Mesendoderm (in vitro differentiated cells): ENCODE data around the gene KRTAP10-7.
A peak's percentile ranks its signal among the peaks of the same experiment; 100 is the strongest.
"Not testable (repeated sequence)": the region's sequence is repeated elsewhere in the genome, so short reads cannot be mapped to it uniquely, and the experiment has no call there.

Experiments used
- DNase-seq: peaks from one replicate; pipeline ENCODE4 v3.0.0; 2013
- H2AK5ac ChIP-seq: 2 replicates; pipeline ENCODE4 v1.6.1; 2013; ENCODE audit warnings: low read length, inconsistent platforms
- H2BK120ac ChIP-seq: 2 replicates; pipeline ENCODE4 v1.6.1; 2013; ENCODE audit warnings: low read depth, mild to moderate bottlenecking, low read length, moderate library complexity, mixed read lengths
- H2BK15ac ChIP-seq: replicated peaks from 2 replicates; pipeline ENCODE4 v1.6.1; 2013; ENCODE audit warnings: low read depth, mild to moderate bottlenecking, moderate library complexity
- H2BK5ac ChIP-seq: 2 replicates; pipeline ENCODE4 v1.6.1; 2013; ENCODE audit warnings: low read length, inconsistent platforms
- H3K18ac ChIP-seq: 2 replicates; pipeline ENCODE4 v1.6.1; 2013; ENCODE audit warnings: mild to moderate bottlenecking, low read length, mixed read lengths
- H3K23ac ChIP-seq: one replicate; pipeline ENCODE4 v1.6.1; 2013; ENCODE audit warnings: low read length
- H3K27ac ChIP-seq: 2 replicates; pipeline ENCODE4 v1.5.1; 2013; ENCODE audit warnings: low read depth, mild to moderate bottlenecking, inconsistent platforms, low read length, moderate library complexity
- H3K27me3 ChIP-seq: 2 replicates; pipeline ENCODE4 v1.6.1; 2013; ENCODE audit warnings: low read length, control low read depth, mild to moderate bottlenecking, inconsistent platforms; ENCODE audit not compliant: insufficient read depth, poor library complexity
- H3K36me3 ChIP-seq: 2 replicates; pipeline ENCODE4 v1.6.1; 2013; ENCODE audit warnings: low read length, inconsistent platforms; ENCODE audit not compliant: control insufficient read depth, insufficient read depth
- H3K4ac ChIP-seq: one replicate; pipeline ENCODE4 v1.6.1; 2013; ENCODE audit warnings: low read depth, mild to moderate bottlenecking, low read length, moderate library complexity
- H3K4me1 ChIP-seq: 2 replicates; pipeline ENCODE4 v1.6.1; 2013; ENCODE audit warnings: low read depth, low read length, inconsistent platforms; ENCODE audit not compliant: control insufficient read depth
- H3K4me2 ChIP-seq: 2 replicates; pipeline ENCODE4 v1.6.1; 2013; ENCODE audit warnings: low read length
- H3K4me3 ChIP-seq: 2 replicates; pipeline ENCODE4 v1.5.1; 2013; ENCODE audit warnings: mild to moderate bottlenecking, low read length
- H3K56ac ChIP-seq: one replicate; pipeline ENCODE4 v1.6.1; 2013; ENCODE audit warnings: low read length
- H3K79me1 ChIP-seq: 2 replicates; pipeline ENCODE4 v1.6.1; 2013; ENCODE audit warnings: low read length, inconsistent platforms
- H3K79me2 ChIP-seq: 2 replicates; pipeline ENCODE4 v1.6.1; 2013; ENCODE audit warnings: mild to moderate bottlenecking, low read length; ENCODE audit not compliant: control insufficient read depth, insufficient read depth
- H3K9ac ChIP-seq: 2 replicates; pipeline ENCODE4 v1.6.1; 2013; ENCODE audit warnings: low read length, inconsistent platforms
- H4K5ac ChIP-seq: one replicate; pipeline ENCODE4 v1.6.1; 2013; ENCODE audit warnings: low read length
- H4K8ac ChIP-seq: one replicate; pipeline ENCODE4 v1.6.1; 2013; ENCODE audit warnings: low read depth, mild to moderate bottlenecking, control low read depth, low read length, moderate library complexity
- WGBS: extraction: QIAGEN DNeasy Blood & Tissue Kit; methylation state at CpG from one replicate; pipeline ENCODE4 v1.1.7; 2013; ENCODE audit warnings: low lambda C conversion rate, missing lambda C conversion rate; ENCODE audit not compliant: insufficient coverage; ENCODE audit errors: extremely low coverage; 5-methylcytosine and 5-hydroxymethylcytosine counted together

Gene KRTAP10-7

DNA sequence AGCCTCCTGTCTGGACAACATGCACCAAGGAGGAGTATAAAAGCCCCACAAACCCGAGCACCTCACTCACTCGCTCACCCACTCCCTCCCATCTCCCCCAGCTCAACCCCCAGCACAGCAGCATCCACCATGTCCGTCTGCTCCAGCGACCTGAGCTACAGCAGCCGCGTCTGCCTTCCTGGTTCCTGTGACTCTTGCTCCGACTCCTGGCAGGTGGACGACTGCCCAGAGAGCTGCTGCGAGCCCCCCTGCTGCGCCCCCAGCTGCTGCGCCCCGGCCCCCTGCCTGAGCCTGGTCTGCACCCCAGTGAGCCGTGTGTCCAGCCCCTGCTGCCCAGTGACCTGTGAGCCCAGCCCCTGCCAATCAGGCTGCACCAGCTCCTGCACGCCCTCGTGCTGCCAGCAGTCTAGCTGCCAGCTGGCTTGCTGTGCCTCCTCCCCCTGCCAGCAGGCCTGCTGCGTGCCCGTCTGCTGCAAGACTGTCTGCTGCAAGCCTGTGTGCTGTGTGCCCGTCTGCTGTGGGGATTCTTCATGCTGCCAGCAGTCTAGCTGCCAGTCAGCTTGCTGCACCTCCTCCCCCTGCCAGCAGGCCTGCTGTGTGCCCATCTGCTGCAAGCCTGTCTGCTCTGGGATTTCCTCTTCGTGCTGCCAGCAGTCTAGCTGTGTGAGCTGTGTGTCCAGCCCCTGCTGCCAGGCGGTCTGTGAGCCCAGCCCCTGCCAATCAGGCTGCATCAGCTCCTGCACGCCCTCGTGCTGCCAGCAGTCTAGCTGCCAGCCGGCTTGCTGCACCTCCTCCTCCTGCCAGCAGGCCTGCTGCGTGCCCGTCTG is 26.6 kb upstream of the KRTAP10-7 start, which contains the start of gene KRTAP10-4:
Gene KRTAP10-4 (plus strand): TSS at position 100 of the 827 bp plus-strand sequence. CDS start 30 bp downstream, at position 130.
- H3K18ac ChIP-seq, H4K8ac ChIP-seq, H2AK5ac ChIP-seq, H2BK120ac ChIP-seq, H3K56ac ChIP-seq, H3K4me2 ChIP-seq, H3K79me1 ChIP-seq, H3K4ac ChIP-seq, H3K27me3 ChIP-seq, H2BK15ac ChIP-seq, H3K23ac ChIP-seq, H3K36me3 ChIP-seq, H3K9ac ChIP-seq, H3K79me2 ChIP-seq, H4K5ac ChIP-seq, H2BK5ac ChIP-seq, H3K4me1 ChIP-seq, H3K4me3 ChIP-seq, H3K27ac ChIP-seq, DNase-seq: not testable (repeated sequence)
- no CpG with 5 or more reads among the region's 25 CpGs for WGBS

DNA sequence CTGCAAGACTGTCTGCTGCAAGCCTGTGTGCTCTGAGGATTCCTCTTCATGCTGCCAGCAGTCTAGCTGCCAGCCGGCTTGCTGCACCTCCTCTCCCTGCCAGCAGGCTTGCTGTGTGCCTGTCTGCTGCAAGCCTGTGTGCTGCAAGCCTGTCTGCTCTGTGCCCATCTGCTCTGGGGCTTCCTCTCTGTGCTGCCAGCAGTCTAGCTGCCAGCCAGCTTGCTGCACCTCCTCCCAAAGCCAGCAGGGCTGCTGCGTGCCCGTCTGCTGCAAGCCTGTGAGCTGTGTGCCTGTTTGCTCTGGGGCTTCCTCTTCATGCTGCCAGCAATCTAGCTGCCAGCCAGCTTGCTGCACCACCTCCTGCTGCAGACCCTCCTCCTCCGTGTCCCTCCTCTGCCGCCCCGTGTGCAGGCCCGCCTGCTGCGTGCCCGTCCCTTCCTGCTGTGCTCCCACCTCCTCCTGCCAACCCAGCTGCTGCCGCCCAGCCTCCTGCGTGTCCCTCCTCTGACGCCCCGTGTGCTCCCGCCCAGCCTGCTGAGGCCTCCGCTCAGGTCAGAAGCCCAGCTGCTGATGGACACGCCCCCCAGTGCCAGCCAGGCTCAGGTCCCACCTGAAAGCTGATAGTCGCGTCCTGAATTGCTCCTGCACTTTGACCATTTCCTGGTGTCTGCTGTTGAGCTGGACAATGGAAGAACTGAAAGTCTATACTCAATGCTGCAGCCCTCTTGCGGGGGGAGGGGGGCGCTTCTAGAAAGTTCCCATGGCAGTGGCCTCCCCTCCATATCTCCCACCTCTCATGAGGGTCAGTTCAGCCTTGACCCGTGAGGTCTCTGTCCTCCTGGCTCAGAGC is 25.7 kb upstream of the KRTAP10-7 start:
- no peak overlapping the region for H3K18ac ChIP-seq
- peak; percentile 11 for DNase-seq
- H2AK5ac ChIP-seq = no peak overlapping the region
- H3K56ac ChIP-seq = no peak overlapping the region
- no peak overlapping the region for H3K23ac ChIP-seq
- H4K5ac ChIP-seq = no peak overlapping the region
- H4K8ac ChIP-seq = no peak overlapping the region
- H3K27ac ChIP-seq = no peak overlapping the region
- H3K4me1 ChIP-seq = no peaks in the 10 kb centered on the region
- H3K79me2 ChIP-seq = no peaks in the 10 kb centered on the region
- WGBS = no CpG with 5 or more reads among the region's 21 CpGs
- H2BK120ac ChIP-seq = no peak overlapping the region
- H3K27me3 ChIP-seq = no peaks in the 10 kb centered on the region
- H3K9ac ChIP-seq = no peak overlapping the region
- H3K4me3 ChIP-seq = no peak overlapping the region
- H2BK15ac ChIP-seq = no peak overlapping the region
- H3K4ac ChIP-seq = no peak overlapping the region
- no peak overlapping the region for H2BK5ac ChIP-seq
- no peaks in the 10 kb centered on the region for H3K79me1 ChIP-seq
- no peak overlapping the region for H3K4me2 ChIP-seq
- H3K36me3 ChIP-seq = no peaks in the 10 kb centered on the region

GRCh38 chr21:44575307-44576024 is 24.9 kb upstream of the KRTAP10-7 start:
- Histone ChIP-seq H3K9ac (no peak overlapping the region), H3K79me1 (no peaks in the 10 kb centered on the region), H2BK5ac (no peak overlapping the region), H4K8ac (no peak overlapping the region), H3K27ac (no peak overlapping the region), H3K4me1 (no peaks in the 10 kb centered on the region), H4K5ac (no peak overlapping the region), H3K18ac (no peak overlapping the region), H2AK5ac (no peak overlapping the region), H3K56ac (no peak overlapping the region), H2BK120ac (no peak overlapping the region), H3K36me3 (no peaks in the 10 kb centered on the region), H3K4ac (no peak overlapping the region), H2BK15ac (no peak overlapping the region), H3K27me3 (no peaks in the 10 kb centered on the region), H3K23ac (no peak overlapping the region), H3K79me2 (no peaks in the 10 kb centered on the region), H3K4me2 (no peak overlapping the region), H3K4me3 (no peak overlapping the region)
- DNase-seq = no peak
- WGBS = no CpG with 5 or more reads among the region's 20 CpGs

DNA sequence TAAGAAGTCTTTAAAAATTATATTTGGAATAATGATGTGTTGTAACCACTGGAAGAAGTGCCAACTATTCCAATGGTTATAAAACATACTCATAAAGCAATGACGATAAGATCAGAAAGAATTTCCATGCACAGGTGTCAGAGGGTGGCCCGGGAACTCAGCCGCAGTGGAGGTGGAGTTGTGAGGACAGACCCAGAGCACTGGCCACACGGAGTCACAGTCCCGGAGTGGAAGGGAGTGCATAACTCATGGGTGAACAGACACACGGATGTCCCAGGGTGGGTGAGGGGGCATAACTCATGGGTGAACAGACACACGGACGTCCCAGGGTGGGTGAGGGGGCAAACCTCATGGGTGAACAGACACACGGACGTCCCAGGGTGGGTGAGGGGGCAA is 24.4 kb upstream of the KRTAP10-7 start:
- H3K79me2 ChIP-seq = no peaks in the 10 kb centered on the region
- no CpG with 5 or more reads among the region's 10 CpGs for WGBS

GRCh38 chr21:44578371-44579055 is 21.9 kb upstream of the KRTAP10-7 start:
- no CpG with 5 or more reads among the region's 17 CpGs for WGBS
- no peaks in the 10 kb centered on the region for H3K36me3 ChIP-seq
- no peak overlapping the region for H4K8ac ChIP-seq
- no peak for DNase-seq
- H3K56ac ChIP-seq = no peak overlapping the region
- no peak overlapping the region for H3K23ac ChIP-seq
- no peak overlapping the region for H3K4me2 ChIP-seq
- H3K4ac ChIP-seq = no peak overlapping the region
- H4K5ac ChIP-seq = no peak overlapping the region
- H3K79me2 ChIP-seq = no peaks in the 10 kb centered on the region
- no peak overlapping the region for H3K27ac ChIP-seq
- H3K4me1 ChIP-seq = no peaks in the 10 kb centered on the region
- no peak overlapping the region for H2BK15ac ChIP-seq
- no peaks in the 10 kb centered on the region for H3K79me1 ChIP-seq
- no peak overlapping the region for H3K18ac ChIP-seq
- no peak overlapping the region for H2BK5ac ChIP-seq
- H3K4me3 ChIP-seq = no peak overlapping the region
- H3K9ac ChIP-seq = no peak overlapping the region
- no peaks in the 10 kb centered on the region for H3K27me3 ChIP-seq
- H2BK120ac ChIP-seq = no peak overlapping the region
- no peak overlapping the region for H2AK5ac ChIP-seq

More for the DNA sequence above, 24.4 kb upstream of the KRTAP10-7 start:
- Histone ChIP-seq H3K18ac (no peak overlapping the region), H4K8ac (no peak overlapping the region), H3K27me3 (no peaks in the 10 kb centered on the region), H3K56ac (no peak overlapping the region), H3K4me2 (no peak overlapping the region), H2BK15ac (no peak overlapping the region), H3K4me3 (no peak overlapping the region), H3K36me3 (no peaks in the 10 kb centered on the region), H2AK5ac (no peak overlapping the region), H2BK5ac (no peak overlapping the region), H4K5ac (no peak overlapping the region), H2BK120ac (no peak overlapping the region), H3K23ac (no peak overlapping the region), H3K4me1 (no peaks in the 10 kb centered on the region), H3K27ac (no peak overlapping the region), H3K79me1 (no peaks in the 10 kb centered on the region), H3K4ac (no peak overlapping the region), H3K9ac (no peak overlapping the region)
- no peak for DNase-seq
